NCI-H526 (cell line): ENCODE data around the gene CYP51A1.
"Not testable (repeated sequence)": the region's sequence is repeated elsewhere in the genome, so short reads cannot be mapped to it uniquely, and the experiment has no call there.

Source experiments
- DNase-seq, 2 experiments: peaks; one replicate each; lab custom pipeline; 2025; lab: John Stamatoyannopoulos, UW

Gene CYP51A1

DNA sequence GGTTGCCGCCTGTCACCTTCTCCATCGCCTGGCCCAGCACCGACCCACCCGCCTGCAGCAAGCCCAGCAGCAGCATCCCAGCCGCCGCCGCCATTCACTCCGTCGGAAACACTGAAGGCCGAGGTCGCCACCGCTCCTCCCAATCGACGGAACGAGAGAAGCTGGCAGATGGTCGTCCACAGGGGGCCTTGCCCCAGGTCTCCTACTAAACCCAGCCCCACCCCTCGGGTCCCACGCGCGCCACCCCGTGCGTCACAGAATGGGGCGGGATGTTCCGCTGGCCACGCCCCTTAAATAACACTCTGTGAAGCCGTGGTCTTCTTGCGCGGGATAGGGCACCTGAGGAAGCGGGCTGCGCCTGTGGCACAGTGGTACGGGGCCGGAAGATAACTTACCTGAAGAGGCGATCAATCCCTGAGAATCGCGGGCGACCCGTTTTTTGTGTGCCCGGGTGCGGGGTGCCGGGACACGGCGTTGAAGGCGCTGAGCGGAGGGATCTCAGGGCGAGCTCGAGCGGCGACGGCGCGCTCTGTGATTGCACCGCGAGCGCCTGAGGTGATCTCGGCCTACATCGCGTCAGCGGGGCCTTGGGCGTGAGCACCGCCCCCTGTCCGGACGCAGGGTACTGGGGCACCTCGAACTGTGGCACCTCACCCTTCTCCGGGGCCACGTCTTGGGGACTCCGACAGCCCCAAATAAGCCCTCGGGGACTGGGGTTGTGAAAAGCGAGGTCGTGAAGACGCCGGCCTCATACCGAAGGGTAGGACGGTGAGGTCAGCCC lies at the start of gene CYP51A1:
Gene CYP51A1 (minus strand): TSS at position 207 of the 781 bp plus-strand sequence. CDS start 113 bp downstream, at position 94.
- DNase-seq = peak; percentile 92 to 96

DNA sequence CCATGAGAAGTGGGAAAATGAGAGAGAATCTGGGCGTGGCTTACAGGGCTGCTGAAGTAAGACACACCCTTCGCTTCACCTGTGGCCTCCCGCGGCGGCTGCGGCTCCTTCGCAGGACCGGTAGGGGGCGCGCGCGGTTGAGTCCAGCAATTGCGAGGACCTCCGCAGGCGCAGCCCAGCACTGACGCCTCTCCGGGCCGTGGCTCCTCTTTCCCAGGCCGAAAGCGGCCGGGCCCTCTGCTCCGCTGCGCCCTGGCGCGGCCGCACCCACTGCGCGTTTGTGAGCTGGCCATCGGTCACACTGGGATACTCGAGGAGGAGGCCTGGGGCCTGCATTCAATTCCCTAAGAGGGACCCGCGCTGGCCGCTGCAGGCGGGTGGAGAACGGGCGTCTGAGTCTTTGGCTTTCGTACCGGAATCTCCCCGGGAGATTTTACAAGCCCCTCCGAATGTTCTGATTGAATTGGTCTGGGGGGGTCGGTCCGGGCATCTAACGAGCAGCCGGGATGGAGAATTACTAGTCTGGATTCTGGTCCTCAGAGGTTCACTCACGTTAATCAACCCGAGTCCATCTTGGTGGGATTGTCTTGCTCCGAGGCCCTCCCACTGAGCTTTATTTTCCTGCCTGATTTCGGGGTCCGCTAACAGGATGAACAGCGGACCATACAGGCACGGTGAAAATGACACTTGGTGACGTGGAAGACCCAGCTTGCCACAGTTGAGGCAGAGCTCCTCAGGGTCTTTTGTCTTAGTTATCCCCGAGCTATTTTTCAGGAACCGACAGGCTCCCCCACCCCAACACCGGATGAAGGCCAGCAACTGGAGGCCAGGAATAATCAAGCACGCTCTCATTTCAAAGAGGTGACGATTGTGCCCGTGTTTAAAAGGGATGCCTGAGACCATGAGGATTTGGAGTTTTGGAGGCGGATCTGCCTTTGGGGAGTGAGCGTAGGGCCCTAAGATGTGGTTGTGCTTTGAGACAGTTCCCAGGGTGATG lies 44.9 kb upstream of the CYP51A1 start, which contains the start of gene LRRD1:
Gene LRRD1 (minus strand): TSS at position 215 of the 997 bp plus-strand sequence. CDS start 13,940 bp downstream, outside the sequence.
- peak; percentile 48 to 83 for DNase-seq

DNA sequence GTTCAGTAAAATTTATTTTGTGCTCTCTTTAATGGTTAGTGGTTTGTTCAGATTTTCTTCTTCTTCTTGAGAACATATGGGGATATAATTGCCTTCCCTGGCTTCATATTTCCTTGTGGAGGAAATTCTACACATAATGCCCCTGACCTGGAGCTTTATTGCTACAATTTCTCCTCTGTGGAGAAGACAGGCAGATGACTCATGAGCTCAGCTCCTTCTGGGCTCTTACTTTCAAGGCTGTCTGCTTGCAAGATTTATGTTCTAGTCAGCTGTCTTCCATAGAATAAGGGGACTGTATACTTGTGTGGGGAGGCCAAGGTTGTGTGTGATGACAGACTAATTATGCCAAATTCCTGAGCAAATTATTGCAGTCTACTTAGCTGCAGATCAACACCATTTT lies 43.1 kb upstream of the CYP51A1 start:
- DNase-seq = no peak

DNA sequence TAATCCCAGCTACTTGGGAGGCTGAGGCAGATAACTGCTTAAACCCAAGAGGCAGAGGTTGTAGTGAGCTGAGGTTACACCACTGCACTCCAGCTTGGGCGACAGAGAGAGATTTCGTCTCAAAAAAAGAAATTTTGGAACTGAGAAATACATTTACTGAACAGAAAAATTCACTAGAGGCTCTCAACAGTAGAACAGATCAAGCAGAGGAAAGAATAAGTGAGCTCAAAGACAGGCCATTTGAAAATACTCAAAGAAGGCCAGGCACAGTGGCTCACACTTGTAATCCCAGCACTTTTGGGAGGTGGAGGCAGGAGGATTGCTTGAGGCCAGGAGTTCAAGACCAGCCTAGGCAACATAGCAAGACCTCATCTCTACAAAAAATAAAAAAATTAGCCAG lies 35.3 kb upstream of the CYP51A1 start:
- not testable (repeated sequence) for DNase-seq

DNA sequence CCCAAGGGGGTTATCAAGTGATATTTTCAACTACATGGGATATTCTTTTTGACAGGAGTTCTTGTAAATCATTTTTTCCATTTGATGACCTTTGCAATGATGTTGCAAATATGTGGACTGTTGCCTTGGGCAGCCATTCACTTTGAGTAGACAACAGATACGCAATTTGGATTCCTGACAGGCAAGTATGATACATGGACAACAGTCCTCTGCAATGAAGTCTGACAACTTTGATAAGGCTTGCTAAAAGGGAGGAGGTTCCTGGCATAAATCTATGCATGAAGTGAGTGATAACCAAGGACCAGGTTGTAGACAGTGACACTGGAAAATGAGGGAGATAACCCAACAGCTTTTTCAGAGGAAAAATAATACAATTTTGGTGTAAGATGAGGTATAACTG lies 27.0 kb upstream of the CYP51A1 start:
- no peak for DNase-seq

DNA sequence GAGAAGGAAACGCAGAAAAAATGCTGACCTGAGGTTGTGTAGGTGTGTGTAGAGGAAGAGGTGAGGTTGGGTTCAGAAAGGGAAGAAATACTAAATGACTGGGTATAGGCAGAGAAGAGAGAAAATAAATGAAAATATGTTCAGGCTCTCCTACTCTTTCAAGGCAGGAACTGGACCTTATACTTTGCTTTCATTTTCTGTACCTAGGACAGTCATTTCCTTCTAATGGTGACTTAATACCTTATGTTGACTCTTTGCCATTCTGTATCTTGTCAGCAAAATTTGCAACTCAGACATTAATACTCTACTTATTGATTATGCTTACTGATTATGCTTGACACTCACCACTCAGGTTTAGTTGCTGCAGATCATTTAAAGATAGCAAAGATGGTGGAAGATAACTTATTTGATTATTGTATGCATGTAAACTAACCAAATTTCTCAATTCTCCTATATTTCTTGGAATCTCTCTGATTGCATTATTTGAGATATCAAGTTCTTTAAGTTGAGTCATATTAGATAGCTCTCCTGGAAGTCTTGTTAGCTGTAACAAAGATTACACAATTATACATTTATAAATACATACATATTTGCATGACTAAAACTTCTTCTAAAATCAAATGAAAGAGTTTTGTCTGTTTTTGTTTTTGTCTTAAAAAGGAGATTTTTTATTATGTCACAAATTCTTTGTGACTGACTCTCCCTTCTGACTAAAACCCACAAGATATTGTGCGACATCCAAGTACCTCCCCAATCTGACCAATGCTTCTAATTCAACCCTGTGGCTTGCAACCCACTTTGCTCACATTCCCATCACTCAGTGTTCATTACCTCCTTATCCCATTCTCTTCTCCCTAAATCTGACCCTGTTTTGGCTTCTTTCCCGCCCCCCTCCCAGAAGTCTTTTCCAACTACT lies 24.6 kb upstream of the CYP51A1 start:
- no peak for DNase-seq

DNA sequence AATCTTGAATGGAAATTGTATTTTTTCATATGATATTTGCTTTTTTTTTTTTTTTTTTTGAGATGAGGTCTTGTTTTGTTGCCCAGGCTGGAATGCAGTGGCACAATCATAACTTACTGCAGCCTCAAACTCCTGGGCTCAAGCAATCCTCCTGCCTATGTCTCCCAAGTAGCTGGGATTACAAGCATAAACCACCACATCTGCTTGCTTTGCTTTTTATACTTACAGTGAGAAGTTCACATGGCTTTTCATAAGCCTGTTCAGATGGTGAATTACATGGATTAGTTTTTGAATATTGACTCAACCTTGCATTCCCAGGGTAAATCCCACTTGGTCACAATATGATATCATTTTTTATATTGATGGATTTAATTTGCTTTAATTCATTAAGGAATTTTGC lies 22.7 kb upstream of the CYP51A1 start:
- DNase-seq = no peak

DNA sequence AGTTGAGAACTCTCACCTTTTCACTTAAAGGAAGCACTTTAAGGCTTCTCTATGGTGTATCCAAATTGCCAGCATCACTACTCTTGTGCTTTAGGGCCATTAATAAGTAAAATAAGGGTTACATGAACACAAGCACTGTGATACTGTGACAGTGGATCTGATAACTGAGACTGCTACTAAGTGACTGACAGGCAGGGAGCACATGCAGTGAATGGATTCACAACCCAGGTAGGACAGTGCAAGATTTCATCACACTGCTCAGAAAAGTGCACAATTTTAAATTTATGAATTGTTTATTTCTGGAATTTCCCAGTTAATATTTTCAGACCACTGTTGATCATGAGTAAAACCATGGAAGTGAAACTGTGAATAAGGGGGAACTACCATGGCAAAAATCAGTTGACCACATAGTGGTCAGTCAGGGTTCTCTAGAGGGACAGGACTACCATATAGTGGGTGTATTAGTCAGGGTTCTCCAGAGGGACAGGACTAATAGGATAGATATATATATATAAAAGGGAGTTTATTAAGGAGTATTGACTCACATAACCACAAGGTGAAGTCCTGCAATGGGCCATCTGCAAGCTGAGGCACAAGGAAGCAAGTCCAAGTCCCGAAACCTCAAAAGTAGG lies 20.9 kb upstream of the CYP51A1 start:
- DNase-seq = no peak

DNA sequence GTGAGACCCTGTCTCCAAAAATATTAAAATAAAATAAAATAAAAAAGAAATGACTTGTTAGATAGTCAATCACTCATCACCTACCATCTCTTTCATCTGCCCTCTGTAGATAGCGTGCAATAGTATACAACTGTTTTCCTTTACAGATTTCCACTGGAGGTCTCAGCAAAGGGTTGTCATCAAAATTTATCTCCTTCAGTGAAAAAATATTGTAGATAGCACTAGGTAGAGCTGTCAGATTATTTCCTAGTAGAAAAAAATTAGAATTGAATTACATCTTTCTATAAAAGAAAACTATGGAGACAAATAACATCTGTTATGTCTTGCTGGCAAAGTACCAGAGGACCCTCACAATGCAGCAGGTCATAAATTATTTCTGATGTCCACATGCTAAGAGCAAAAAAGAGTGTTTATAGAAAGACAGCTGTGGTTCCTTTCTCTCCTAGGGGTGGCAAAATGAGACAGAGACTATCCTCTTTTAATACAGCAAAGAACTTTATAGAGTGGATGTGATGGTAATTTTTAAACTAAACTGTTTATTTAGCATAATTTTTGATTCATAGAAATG lies 16.3 kb upstream of the CYP51A1 start:
- DNase-seq = no peak

DNA sequence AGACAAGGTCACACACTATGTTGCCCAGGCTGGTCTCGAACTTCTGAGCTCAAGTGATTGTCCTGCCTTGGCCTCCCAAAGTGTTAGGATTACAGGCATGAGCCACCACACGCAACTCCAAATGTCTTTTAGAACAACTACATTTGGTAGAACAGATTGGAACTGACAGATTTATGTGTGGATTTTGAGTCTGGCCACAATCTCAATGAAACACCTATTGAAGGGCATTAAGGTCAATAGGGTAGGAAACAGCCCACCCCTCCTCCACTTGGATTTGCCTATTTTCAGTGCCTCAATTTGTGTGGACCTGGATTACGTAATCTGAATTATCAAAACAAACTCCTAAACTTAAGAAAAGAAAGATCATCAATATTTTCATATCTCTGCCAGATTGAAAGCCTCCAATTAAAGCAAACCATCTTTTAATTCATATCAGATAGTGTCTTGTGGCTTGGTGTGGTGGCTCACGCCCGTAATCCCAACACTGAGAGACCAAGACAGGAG lies 15.5 kb upstream of the CYP51A1 start:
- DNase-seq = no peak

DNA sequence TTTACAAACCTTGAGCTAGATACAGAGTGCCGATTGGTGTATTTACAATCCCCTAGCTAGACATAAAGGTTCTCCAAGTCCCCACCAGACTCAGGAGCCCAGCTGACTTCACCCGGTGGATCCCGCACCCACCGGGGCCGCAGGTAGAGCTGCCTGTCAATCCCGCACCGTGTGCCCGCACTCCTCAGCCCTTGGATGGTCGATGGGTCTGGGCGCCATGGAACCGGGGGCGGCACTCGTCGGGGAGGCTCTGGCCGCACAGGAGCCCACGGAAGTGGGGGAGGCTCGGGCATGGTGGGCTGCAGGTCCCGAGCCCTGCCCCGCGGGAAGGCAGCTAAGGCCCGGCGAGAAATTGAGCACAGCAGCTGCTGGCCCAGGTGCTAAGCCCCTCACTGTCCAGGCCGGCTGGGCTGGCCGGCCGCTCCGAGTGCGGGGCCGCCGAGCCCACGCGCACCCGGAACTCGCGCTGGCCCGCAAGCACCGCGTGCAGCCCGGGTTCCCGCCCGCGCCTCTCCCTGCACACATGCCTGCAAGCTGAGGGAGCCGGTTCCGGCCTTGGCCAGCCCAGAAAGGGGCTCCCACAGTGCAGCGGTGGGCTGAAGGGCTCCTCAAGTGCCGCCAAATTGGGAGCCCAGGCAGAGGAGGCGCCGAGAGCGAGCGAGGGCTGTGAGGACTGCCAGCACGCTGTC lies 9.1 kb upstream of the CYP51A1 start:
- not testable (repeated sequence) for DNase-seq

DNA sequence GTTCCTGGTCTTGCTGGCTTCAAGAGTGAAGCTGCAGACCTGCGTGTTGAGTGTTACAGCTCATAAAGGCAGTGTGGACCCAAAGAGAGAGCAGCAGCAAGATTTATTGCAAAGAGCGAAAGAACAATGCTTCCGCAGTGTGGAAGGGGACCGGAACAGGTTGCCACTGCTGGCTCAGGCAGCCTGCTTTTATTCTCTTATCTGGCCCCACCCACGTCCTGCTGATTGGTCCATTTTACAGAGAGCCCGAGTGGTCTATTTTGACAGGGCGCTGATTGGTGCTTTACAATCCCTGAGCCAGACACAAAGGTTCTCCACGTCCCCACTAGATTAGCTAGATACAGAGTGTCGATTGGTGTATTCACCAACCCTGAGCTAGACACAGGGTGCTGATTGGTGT lies 8.5 kb upstream of the CYP51A1 start:
- DNase-seq = not testable (repeated sequence)

DNA sequence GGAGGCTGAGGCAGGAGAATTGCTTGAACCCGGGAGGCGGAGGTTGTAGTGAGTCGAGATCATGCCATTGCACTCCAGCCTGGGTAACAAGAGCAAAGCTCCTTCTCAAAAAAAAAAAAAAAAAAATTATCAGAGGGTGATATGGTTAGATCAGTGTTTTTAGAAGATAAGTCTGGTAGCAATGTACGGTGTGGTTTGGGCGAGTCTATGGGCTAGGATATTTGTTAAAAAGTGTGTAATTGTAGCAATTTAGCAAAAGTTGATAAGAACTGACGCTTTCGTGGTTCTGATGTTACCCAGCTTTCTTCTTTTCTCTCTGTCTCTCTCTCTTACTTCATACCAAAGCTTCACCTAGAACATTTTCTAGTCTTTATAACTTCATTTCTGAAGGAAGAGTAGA lies 6.9 kb upstream of the CYP51A1 start:
- no peak for DNase-seq

DNA sequence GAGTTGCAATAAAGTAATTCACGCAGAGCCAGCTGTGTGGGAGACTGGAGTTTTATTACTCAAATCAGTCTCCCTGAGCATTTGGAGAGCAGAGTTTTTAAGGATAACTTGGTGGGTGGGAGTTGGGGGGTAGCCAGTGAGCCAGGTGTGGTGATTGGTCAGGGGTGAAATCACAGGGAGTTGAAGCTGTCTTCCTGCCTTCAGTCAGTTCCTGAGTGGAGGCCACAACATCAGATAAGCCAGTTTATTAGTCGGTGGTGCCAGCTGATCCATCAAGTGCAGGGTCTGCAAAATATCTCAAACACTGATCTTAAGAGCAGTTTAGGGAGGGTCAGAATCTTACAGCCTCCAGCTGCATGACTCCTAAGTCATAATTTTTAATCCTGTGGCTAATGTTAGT lies 3.3 kb upstream of the CYP51A1 start:
- no peak for DNase-seq

DNA sequence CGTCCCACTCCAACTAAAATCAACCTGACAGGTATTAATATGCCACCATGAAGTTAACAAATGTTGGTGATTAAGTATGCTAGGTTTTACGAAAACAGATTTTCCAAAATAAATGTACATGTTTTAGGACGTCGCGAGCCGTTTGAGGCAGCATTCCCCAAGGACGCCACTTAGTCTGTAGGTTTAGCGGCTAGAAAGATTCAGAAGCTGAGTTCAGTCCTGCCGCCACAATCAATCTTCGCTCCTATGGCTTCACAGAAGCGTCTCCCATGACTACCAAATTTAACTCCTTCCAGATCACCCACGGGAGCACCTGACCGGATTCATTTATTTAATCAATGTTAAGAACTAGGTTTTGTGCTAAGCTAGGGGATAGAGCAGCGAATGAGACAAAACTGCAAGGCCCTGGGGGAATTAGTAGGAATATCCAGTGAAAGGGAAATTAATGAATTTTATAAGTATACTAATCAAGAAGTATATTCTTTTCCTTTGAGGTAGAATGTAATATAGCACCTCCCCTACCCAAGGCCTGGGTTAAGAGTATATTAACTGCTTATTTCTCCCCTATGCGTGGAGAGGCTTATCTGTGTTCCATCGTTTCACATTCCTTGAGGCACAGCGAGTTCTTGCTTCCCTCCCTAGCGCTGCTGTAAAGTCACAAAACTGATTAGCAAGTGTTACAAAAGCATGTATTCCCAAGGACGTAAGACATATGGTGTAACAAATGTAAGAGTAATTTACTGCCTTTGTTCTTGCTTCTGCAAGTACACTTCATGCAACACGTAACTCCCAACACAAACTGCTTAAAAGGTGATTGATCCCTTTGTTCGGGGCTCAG lies 994 bp upstream of the CYP51A1 start:
- DNase-seq = peak in 1 of 2 experiments; percentile 51

DNA sequence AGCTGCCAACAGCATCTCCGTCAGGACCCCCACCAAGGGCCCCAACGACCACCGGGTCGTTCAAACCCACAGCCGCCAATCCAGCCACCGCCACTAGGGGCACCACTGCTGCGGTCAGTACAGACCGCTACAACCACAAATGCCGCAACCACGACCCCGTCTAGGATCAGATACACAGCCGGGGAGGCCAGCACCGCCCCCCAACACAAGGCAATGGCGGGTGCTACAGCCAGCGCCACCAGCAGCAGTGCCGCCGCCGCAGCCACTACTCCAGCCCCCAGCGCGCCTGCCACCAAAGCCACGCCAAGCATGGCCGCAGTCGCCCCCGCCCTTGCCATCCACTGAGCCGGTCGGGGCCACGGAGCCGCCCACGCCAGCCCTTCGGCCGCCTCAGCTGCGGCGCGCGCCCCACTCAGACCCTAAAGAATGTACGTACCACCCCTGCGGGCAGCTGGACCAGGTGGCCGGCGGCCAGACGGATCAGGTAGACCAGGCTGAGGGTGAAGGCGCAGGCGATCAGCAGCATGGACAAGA lies 473 bp downstream of the CYP51A1 start:
- DNase-seq = peak; percentile 53 to 86

DNA sequence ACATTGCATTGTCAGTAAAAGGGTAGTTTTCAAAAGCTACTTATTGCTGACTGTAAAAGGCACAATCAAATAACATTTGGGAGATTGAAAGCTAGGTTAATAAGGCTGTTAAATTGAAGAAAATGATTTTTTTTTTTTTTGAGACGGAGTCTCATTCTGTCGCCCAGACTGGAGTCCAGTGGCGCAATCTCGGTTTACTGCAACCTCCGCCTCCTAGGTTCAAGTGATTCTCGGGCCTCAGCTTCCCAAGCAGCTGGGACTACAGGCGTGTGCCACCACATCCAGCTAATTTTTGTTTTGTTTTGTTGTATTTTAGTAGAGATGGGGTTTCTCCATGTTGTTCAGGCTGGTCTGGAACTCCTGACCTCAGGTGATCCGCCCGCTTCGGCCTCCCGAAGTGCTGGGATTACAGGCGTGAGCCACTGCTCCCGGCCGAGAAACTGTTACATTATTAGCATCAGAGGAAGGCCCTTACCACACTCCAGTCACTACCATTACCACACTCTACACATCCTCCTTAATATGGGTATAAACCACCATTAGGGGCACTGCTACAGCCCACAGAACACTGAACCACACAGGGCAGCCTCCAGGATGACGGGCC lies 1.0 kb downstream of the CYP51A1 start:
- no peak for DNase-seq

DNA sequence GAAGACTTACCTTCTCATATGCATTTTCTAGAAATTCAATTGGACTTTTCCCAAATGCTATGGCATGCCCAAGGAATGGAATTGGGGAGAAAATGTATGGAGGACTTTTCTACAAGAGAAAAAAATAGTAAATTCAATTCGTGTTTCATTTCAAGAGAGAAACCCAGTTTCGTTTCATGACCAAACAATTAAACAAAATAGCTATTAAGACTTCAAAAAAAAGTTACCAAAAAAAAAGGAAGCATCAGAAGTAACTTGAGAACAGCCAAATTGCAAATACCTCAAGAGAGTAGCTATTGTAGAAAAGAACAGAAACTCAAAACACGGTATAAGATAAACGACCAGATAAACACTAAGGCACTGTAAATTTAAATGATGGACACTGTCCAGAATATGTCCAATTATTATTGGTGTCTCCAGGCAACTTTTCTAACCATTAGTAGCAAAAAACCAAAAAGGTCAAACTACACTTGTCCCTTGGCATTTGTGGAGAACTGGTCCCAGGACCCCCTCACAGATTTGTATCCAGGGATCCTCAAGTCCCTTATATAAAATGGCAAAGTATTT lies 2.4 kb downstream of the CYP51A1 start:
- DNase-seq = no peak
